ENCODE data around the gene TANC1. TPM values are rescaled to one million over a fixed set of nuclear protein-coding genes. Genes with fewer than 3 reads are reported as not detected.

The TANC1 gene
- total RNA-seq, 1 experiment from 2014 or later: 21.1 TPM

- Mint-ChIP-seq H3K27ac (ENCODE audit: unreplicated experiment) (no peak overlapping the region), H3K27me3 (ENCODE audit: insufficient read depth, unreplicated experiment) (no peaks in the 10 kb centered on the region), H3K36me3 (ENCODE audit: insufficient read depth, unreplicated experiment) (peaks cover 13% of the 10 kb centered on the region), H3K9me3 (ENCODE audit: unreplicated experiment) (no peaks in the 10 kb centered on the region), H3K4me3 (ENCODE audit: unreplicated experiment) (no peak overlapping the region), H3K4me1 (ENCODE audit: low read depth, unreplicated experiment) (no peaks in the 10 kb centered on the region)
- intact Hi-C loops (cut with micrococcal nuclease; ENCODE audit: unreplicated experiment): no loop called here
- TF ChIP-seq CTCF (IDR thresholded peaks at IDR 0.05; ENCODE audit: insufficient read depth in 1 of 2, low read depth in 1 of 2, low read length in 1 of 2, severe bottlenecking in 1 of 2, unreplicated experiment in 1 of 2): no peak
- ChIA-PET POLR2A (no interaction called here), CTCF (no interaction called here)
- no peak for DNase-seq
- H3K4me3 ChIP-seq (ENCODE audit: low read depth, low read length): no peak overlapping the region
- H3K36me3 ChIP-seq (ENCODE audit: control insufficient read depth, insufficient read depth, low read length): peaks cover 1% of the 10 kb centered on the region
- no peaks in the 10 kb centered on the region for H3K9me3 ChIP-seq
- no peaks in the 10 kb centered on the region for H3K27me3 ChIP-seq (replicated peaks; ENCODE audit: control insufficient read depth, insufficient read depth, low read length)
- BruUV-seq (replicated peaks): no TSS peak
- H3K4me1 ChIP-seq: no peaks in the 10 kb centered on the region
These were observed 251.1 kb downstream of the TANC1 start for GRCh38 chr2:159219394-159219998.

- Histone ChIP-seq H3K4me1 (no peaks in the 10 kb centered on the region), H3K27me3 (replicated peaks; ENCODE audit: control insufficient read depth, insufficient read depth, low read length) (no peaks in the 10 kb centered on the region), H3K4me3 (ENCODE audit: low read depth, low read length) (no peak overlapping the region), H3K9me3 (no peaks in the 10 kb centered on the region), H3K36me3 (ENCODE audit: control insufficient read depth, insufficient read depth, low read length) (peaks cover 1% of the 10 kb centered on the region; the same call in 1 of the 2 replicates)
- BruUV-seq (replicated peaks): no TSS peak
- ChIA-PET POLR2A (no interaction called here), CTCF (no interaction called here)
- Mint-ChIP-seq H3K4me1 (ENCODE audit: low read depth, unreplicated experiment) (no peaks in the 10 kb centered on the region), H3K27ac (ENCODE audit: unreplicated experiment) (no peak overlapping the region), H3K27me3 (ENCODE audit: insufficient read depth, unreplicated experiment) (no peaks in the 10 kb centered on the region), H3K36me3 (ENCODE audit: insufficient read depth, unreplicated experiment) (peaks cover 31% of the 10 kb centered on the region), H3K4me3 (ENCODE audit: unreplicated experiment) (no peak overlapping the region), H3K9me3 (ENCODE audit: unreplicated experiment) (no peaks in the 10 kb centered on the region)
- no peak for DNase-seq
- intact Hi-C loops (cut with micrococcal nuclease; ENCODE audit: unreplicated experiment): no loop called here
- TF ChIP-seq CTCF (IDR thresholded peaks at IDR 0.05; ENCODE audit: insufficient read depth in 1 of 2, low read depth in 1 of 2, low read length in 1 of 2, severe bottlenecking in 1 of 2, unreplicated experiment in 1 of 2): no peak
These were observed 255.8 kb downstream of the TANC1 start for GRCh38 chr2:159224061-159224813.

GRCh38 chr2:159225025-159226016, 256.9 kb downstream of the TANC1 start:
- Histone ChIP-seq H3K4me1 (no peaks in the 10 kb centered on the region), H3K36me3 (ENCODE audit: control insufficient read depth, insufficient read depth, low read length) (peaks cover 2% of the 10 kb centered on the region; the same call in 1 of the 2 replicates), H3K4me3 (ENCODE audit: low read depth, low read length) (no peak overlapping the region), H3K27me3 (replicated peaks; ENCODE audit: control insufficient read depth, insufficient read depth, low read length) (no peaks in the 10 kb centered on the region), H3K9me3 (no peaks in the 10 kb centered on the region)
- Mint-ChIP-seq H3K36me3 (ENCODE audit: insufficient read depth, unreplicated experiment) (peaks cover 42% of the 10 kb centered on the region), H3K4me3 (ENCODE audit: unreplicated experiment) (no peak overlapping the region), H3K4me1 (ENCODE audit: low read depth, unreplicated experiment) (no peaks in the 10 kb centered on the region), H3K9me3 (ENCODE audit: unreplicated experiment) (no peaks in the 10 kb centered on the region), H3K27me3 (ENCODE audit: insufficient read depth, unreplicated experiment) (no peaks in the 10 kb centered on the region), H3K27ac (ENCODE audit: unreplicated experiment) (no peak overlapping the region)
- intact Hi-C loops (cut with micrococcal nuclease; ENCODE audit: unreplicated experiment): no loop called here
- no peak for TF ChIP-seq CTCF (IDR thresholded peaks at IDR 0.05; ENCODE audit: insufficient read depth in 1 of 2, low read depth in 1 of 2, low read length in 1 of 2, severe bottlenecking in 1 of 2, unreplicated experiment in 1 of 2)
- CTCF ChIA-PET: no interaction called here
- no peak for DNase-seq
- no TSS peak for BruUV-seq (replicated peaks)
- POLR2A ChIA-PET: no interaction called here

All from Caco-2 (cell line).